ENCODE measurements around the gene SAMD7. TPM values are rescaled to one million over a fixed set of nuclear protein-coding genes. Genes with fewer than 3 reads are reported as not detected.

The SAMD7 gene
- total and polyA plus RNA-seq, 2 of the 13 experiments (the other 11 are each of a cell fraction or from before 2014, with no cell fraction given): not detected

DNA sequence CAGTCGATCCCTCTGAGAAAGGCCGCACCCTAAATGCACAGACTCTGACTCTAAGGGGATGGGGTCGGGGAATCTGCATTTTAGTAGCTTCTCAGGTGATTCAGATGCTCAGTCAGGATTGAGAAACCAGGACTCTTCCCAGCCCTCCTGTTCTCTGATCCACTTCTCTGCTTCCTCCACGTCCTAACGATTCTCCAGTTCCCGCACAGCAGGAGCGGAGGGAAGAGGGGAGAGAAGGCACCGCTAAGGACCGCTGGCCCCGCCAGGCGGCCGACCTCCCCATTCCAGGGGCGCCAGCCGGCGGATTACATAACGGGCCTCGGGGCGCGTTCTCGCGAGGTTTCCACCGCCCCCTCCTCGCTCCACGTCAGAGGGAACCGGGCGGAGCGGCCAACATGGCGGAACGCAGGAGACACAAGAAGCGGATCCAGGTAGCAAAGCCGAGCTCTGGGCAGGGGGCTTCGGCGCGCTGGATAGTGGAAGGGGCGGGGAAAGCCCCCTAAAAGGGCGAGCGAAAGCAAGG is 55.1 kb downstream of the SAMD7 start, which contains the start of gene SEC62 (continued):
- TF ChIP-seq, protein P1, sequence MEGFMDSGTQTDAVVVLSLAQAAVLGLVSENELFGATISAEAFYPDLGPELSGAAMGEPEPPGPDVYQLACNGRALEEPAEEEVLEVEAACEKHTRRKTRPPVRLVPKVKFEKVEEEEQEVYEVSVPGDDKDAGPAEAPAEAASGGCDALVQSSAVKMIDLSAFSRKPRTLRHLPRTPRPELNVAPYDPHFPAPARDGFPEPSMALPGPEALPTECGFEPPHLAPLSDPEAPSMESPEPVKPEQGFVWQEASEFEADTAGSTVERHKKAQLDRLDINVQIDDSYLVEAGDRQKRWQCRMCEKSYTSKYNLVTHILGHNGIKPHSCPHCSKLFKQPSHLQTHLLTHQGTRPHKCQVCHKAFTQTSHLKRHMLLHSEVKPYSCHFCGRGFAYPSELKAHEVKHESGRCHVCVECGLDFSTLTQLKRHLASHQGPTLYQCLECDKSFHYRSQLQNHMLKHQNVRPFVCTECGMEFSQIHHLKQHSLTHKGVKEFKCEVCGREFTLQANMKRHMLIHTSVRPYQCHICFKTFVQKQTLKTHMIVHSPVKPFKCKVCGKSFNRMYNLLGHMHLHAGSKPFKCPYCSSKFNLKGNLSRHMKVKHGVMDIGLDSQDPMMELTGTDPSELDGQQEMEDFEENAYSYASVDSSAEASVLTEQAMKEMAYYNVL (CRISPR knock-in tag; IDR thresholded peaks at IDR 0.05; ENCODE audit: borderline replicate concordance): no peak
- TF ChIP-seq ETV6 (CRISPR knock-in tag; conservative IDR thresholded peaks at IDR 0.05) (no peak; the same call in 1 of the 2 replicates), ZIK1 (CRISPR knock-in tag; IDR thresholded peaks at IDR 0.05; ENCODE audit: borderline replicate concordance, low read depth) (peak; percentile 85), JARID2 (CRISPR knock-in tag; IDR thresholded peaks at IDR 0.05; ENCODE audit: insufficient replicate concordance) (no peak), ARNTL (CRISPR knock-in tag; IDR thresholded peaks at IDR 0.05) (peak; percentile 59; the same call in 1 of the 2 replicates), ZNF292 (CRISPR knock-in tag; IDR thresholded peaks at IDR 0.05; ENCODE audit: borderline replicate concordance, low read depth) (peak; percentile 39; the same call in 1 of the 2 replicates), AHR (CRISPR knock-in tag; IDR thresholded peaks at IDR 0.05) (peak; percentile 60; the same call in 1 of the 2 replicates), FOXM1 (CRISPR knock-in tag; IDR thresholded peaks at IDR 0.05) (no peak), THAP9 (CRISPR knock-in tag; IDR thresholded peaks at IDR 0.05; ENCODE audit: borderline replicate concordance) (peak; percentile 90; the same call in 1 of the 2 replicates), ZSCAN29 (CRISPR knock-in tag; conservative IDR thresholded peaks at IDR 0.05) (peak; percentile 28; the same call in 1 of the 2 replicates), ZNF570 (CRISPR knock-in tag; IDR thresholded peaks at IDR 0.05; ENCODE audit: borderline replicate concordance) (no peak), ZNF382 (CRISPR knock-in tag; IDR thresholded peaks at IDR 0.05; ENCODE audit: borderline replicate concordance) (no peak), ZNF205 (CRISPR knock-in tag; IDR thresholded peaks at IDR 0.05) (no peak), ZNF644 (CRISPR knock-in tag; IDR thresholded peaks at IDR 0.05; ENCODE audit: low read depth) (0 out of 2 replicates have a peak, but pooled peaks have one; percentile 46), MYNN (CRISPR knock-in tag; IDR thresholded peaks at IDR 0.05; ENCODE audit: low read depth) (peak; percentile 81), NFE2L2 (IDR thresholded peaks at IDR 0.05; ENCODE audit: low read length) (0 out of 2 replicates have a peak, but pooled peaks have one; percentile 9), TEAD3 (CRISPR knock-in tag; optimal IDR thresholded peaks at IDR 0.05; ENCODE audit: borderline replicate concordance) (peak; percentile 95), DBP (CRISPR knock-in tag; IDR thresholded peaks at IDR 0.05; ENCODE audit: not compliant biosample characterization) (peak; percentile 65), ZBTB34 (CRISPR knock-in tag; IDR thresholded peaks at IDR 0.05) (peak; percentile 55; the same call in 1 of the 2 replicates)
- TF ChIP-seq, protein P2, sequence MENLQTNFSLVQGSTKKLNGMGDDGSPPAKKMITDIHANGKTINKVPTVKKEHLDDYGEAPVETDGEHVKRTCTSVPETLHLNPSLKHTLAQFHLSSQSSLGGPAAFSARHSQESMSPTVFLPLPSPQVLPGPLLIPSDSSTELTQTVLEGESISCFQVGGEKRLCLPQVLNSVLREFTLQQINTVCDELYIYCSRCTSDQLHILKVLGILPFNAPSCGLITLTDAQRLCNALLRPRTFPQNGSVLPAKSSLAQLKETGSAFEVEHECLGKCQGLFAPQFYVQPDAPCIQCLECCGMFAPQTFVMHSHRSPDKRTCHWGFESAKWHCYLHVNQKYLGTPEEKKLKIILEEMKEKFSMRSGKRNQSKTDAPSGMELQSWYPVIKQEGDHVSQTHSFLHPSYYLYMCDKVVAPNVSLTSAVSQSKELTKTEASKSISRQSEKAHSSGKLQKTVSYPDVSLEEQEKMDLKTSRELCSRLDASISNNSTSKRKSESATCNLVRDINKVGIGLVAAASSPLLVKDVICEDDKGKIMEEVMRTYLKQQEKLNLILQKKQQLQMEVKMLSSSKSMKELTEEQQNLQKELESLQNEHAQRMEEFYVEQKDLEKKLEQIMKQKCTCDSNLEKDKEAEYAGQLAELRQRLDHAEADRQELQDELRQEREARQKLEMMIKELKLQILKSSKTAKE (CRISPR knock-in tag; IDR thresholded peaks at IDR 0.05; ENCODE audit: borderline replicate concordance): peak; percentile 75; the same call in 1 of the 2 replicates
